ENCODE data around the gene AOC3. TPM values are rescaled to one million over a fixed set of nuclear protein-coding genes. Genes with fewer than 3 reads are reported as not detected.

Gene AOC3
- total and polyA plus RNA-seq, 2 of the 13 experiments (the other 11 are each of a cell fraction or from before 2014, with no cell fraction given), result 8.7 to 51.7 TPM

DNA sequence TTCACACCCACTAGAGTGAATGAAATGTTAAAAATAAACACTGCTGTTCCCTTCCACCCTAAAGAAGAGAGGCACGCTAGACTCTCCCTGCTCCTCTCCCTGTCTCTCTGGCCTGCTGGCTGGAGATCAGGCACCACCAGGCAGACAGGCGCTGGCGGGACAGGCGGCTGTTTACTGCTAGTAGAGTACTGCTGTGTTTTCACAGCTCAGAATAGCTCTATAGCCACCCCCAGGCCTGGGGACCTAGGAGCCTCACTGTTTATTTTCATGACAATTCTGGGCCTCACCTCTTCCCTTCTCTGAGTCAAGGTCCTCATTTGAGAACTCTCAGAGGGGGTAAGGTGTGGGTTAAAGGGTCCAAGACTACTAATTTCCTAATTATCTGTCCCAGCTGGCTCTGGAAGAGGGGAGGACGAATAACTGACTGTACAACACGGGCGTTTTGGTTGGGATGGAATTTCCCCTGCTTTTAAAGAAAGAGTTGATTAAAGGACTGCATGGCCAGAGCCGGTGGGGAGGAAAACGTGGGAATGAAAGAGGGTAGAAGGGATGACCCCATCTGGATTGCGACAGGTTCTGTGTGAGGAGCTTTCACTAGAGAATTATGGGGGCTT is 40.6 kb downstream of the AOC3 start (continued):
- TF ChIP-seq GPBP1L1 (CRISPR knock-in tag; IDR thresholded peaks at IDR 0.05) (no peak), REST (IDR thresholded peaks at IDR 0.05; ENCODE audit: borderline replicate concordance in 1 of 2, low read depth in 1 of 2, low read length in 2 of 2) (no peak), ZNF530 (CRISPR knock-in tag; IDR thresholded peaks at IDR 0.05; ENCODE audit: low read depth) (no peak), NR2F2 (IDR thresholded peaks at IDR 0.05; ENCODE audit: borderline replicate concordance, low read depth) (0 out of 2 replicates have a peak, but pooled peaks have one; percentile 24), TCF7L2 (IDR thresholded peaks at IDR 0.05; ENCODE audit: low read depth, low read length) (no peak), JUND (CRISPR knock-in tag; IDR thresholded peaks at IDR 0.05) (no peak), TCF12 (IDR thresholded peaks at IDR 0.05) (no peak), TCF12 (CRISPR knock-in tag; IDR thresholded peaks at IDR 0.05) (no peak), ZNF614 (CRISPR knock-in tag; IDR thresholded peaks at IDR 0.05; ENCODE audit: borderline replicate concordance) (0 out of 2 replicates have a peak, but pooled peaks have one; percentile 67), KDM3A (CRISPR knock-in tag; IDR thresholded peaks at IDR 0.05; ENCODE audit: low read depth) (no peak), ZSCAN21 (CRISPR knock-in tag; IDR thresholded peaks at IDR 0.05; ENCODE audit: borderline replicate concordance) (no peak), ZBTB8A (CRISPR knock-in tag; IDR thresholded peaks at IDR 0.05; ENCODE audit: borderline replicate concordance, low read depth) (no peak), MLXIP (CRISPR knock-in tag; IDR thresholded peaks at IDR 0.05; ENCODE audit: borderline replicate concordance) (no peak), CBFB (CRISPR knock-in tag; IDR thresholded peaks at IDR 0.05) (no peak), MAF1 (CRISPR knock-in tag; IDR thresholded peaks at IDR 0.05; ENCODE audit: borderline replicate concordance) (no peak), BCL6 (CRISPR knock-in tag; IDR thresholded peaks at IDR 0.05) (peak; percentile 47; the same call in 1 of the 2 replicates), ELF1 (CRISPR knock-in tag; IDR thresholded peaks at IDR 0.05) (no peak), ZNF550 (CRISPR knock-in tag; IDR thresholded peaks at IDR 0.05; ENCODE audit: borderline replicate concordance) (no peak), ZZZ3 (CRISPR knock-in tag; IDR thresholded peaks at IDR 0.05; ENCODE audit: borderline replicate concordance) (no peak), HDAC1 (CRISPR knock-in tag; IDR thresholded peaks at IDR 0.05) (peak; percentile 30; the same call in 1 of the 2 replicates)
- TF ChIP-seq, protein P1, sequence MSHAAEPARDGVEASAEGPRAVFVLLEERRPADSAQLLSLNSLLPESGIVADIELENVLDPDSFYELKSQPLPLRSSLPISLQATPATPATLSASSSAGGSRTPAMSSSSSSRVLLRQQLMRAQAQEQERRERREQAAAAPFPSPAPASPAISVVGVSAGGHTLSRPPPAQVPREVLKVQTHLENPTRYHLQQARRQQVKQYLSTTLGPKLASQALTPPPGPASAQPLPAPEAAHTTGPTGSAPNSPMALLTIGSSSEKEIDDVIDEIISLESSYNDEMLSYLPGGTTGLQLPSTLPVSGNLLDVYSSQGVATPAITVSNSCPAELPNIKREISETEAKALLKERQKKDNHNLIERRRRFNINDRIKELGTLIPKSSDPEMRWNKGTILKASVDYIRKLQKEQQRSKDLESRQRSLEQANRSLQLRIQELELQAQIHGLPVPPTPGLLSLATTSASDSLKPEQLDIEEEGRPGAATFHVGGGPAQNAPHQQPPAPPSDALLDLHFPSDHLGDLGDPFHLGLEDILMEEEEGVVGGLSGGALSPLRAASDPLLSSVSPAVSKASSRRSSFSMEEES (CRISPR knock-in tag; IDR thresholded peaks at IDR 0.05), result 0 out of 2 replicates have a peak, but pooled peaks have one; percentile 29

Data from HepG2 (cell line).